Calu3 (cell line): Measurements from ENCODE around the gene ZSCAN23. TPM values are rescaled to one million over a fixed set of nuclear protein-coding genes. Genes with fewer than 3 reads are reported as not detected.

ENCODE experiments used
- BruUV-seq: library from RNA; stranded (reverse); fragments of 400-500 nt; replicated peaks from 2 replicates; lab custom pipeline; 2021; lab: Mats Ljungman, UMichigan
- CTCF ChIA-PET: fragments of 300-600 bp; sonication (Branson Sonifier 250); formaldehyde crosslinking; loops from one replicate; lab custom pipeline; 2022; ENCODE audit warnings: antibody characterized with exemption; lab: Charles Lee
- DNase-seq: peaks from one replicate; pipeline ENCODE4 v3.0.0; 2022
- H3K27ac Mint-ChIP-seq: one replicate; pipeline ENCODE4 v1.8.0; 2022; ENCODE audit warnings: mixed read lengths; ENCODE audit not compliant: unreplicated experiment
- H3K27me3 Mint-ChIP-seq: one replicate; pipeline ENCODE4 v1.8.0; 2022; ENCODE audit warnings: mixed read lengths; ENCODE audit not compliant: unreplicated experiment
- H3K36me3 Mint-ChIP-seq: one replicate; pipeline ENCODE4 v1.8.0; 2022; ENCODE audit warnings: mild to moderate bottlenecking, moderate library complexity, mixed read lengths; ENCODE audit not compliant: insufficient read depth, unreplicated experiment
- H3K4me1 Mint-ChIP-seq: one replicate; pipeline ENCODE4 v1.8.0; 2022; ENCODE audit warnings: mild to moderate bottlenecking, low read depth, mixed read lengths; ENCODE audit not compliant: unreplicated experiment
- H3K4me3 Mint-ChIP-seq: one replicate; pipeline ENCODE4 v1.8.0; 2022; ENCODE audit warnings: mild to moderate bottlenecking, low read depth, moderate library complexity, mixed read lengths; ENCODE audit not compliant: unreplicated experiment
- H3K9me3 Mint-ChIP-seq: one replicate; pipeline ENCODE4 v1.8.0; 2022; ENCODE audit warnings: low read depth, mixed read lengths; ENCODE audit not compliant: unreplicated experiment
- intact Hi-C: fragments of 100-400 bp; cut with micrococcal nuclease; formaldehyde crosslinking; loops from one replicate; pipeline ENCODE4 v1.10.0; 2022; ENCODE audit not compliant: unreplicated experiment
- total RNA-seq: library from RNA; stranded (reverse); gene quantifications from 2 replicates; pipeline ENCODE4 v1.2.3, GENCODE V29; 2022
- TF ChIP-seq, protein P1 (sequence below): fragments of 200-600 bp; IDR thresholded peaks from one replicate; pipeline ENCODE4 v1.8.0; 2022; ENCODE audit warnings: antibody characterized with exemption; ENCODE audit not compliant: unreplicated experiment

Gene ZSCAN23
- total RNA-seq, 1 experiment from 2014 or later: 1.8 TPM

DNA sequence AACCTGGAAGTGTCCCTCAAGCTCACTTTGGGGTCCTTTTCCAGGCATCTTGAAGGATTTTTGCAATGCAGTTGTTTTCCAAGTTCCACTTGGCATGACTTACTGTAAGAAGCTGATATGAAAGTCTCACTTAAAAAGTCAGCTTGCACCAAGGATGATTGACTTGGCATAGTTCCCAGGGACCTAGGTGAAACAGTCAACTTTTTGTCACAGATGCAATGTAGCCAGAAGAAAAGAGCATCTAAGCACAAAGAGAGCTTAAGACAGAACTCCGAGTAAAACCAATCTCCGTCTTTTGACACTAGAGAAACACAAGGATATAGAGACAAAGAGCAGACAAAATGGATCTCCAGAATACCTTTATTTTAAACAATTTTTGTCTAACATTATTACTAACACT is 41.1 kb downstream of the ZSCAN23 start:
- BruUV-seq: no TSS peak
- H3K9me3 Mint-ChIP-seq: no peaks in the 10 kb centered on the region
- H3K27me3 Mint-ChIP-seq: no peaks in the 10 kb centered on the region
- peaks cover 11% of the 10 kb centered on the region for H3K4me1 Mint-ChIP-seq
- H3K36me3 Mint-ChIP-seq: peaks cover 11% of the 10 kb centered on the region
- intact Hi-C loops: no loop called here
- DNase-seq: no peak
- TF ChIP-seq, protein P1, sequence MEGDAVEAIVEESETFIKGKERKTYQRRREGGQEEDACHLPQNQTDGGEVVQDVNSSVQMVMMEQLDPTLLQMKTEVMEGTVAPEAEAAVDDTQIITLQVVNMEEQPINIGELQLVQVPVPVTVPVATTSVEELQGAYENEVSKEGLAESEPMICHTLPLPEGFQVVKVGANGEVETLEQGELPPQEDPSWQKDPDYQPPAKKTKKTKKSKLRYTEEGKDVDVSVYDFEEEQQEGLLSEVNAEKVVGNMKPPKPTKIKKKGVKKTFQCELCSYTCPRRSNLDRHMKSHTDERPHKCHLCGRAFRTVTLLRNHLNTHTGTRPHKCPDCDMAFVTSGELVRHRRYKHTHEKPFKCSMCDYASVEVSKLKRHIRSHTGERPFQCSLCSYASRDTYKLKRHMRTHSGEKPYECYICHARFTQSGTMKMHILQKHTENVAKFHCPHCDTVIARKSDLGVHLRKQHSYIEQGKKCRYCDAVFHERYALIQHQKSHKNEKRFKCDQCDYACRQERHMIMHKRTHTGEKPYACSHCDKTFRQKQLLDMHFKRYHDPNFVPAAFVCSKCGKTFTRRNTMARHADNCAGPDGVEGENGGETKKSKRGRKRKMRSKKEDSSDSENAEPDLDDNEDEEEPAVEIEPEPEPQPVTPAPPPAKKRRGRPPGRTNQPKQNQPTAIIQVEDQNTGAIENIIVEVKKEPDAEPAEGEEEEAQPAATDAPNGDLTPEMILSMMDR: no peak
- CTCF ChIA-PET: no interaction called here
- no peak overlapping the region for H3K4me3 Mint-ChIP-seq
- no peak overlapping the region for H3K27ac Mint-ChIP-seq

DNA sequence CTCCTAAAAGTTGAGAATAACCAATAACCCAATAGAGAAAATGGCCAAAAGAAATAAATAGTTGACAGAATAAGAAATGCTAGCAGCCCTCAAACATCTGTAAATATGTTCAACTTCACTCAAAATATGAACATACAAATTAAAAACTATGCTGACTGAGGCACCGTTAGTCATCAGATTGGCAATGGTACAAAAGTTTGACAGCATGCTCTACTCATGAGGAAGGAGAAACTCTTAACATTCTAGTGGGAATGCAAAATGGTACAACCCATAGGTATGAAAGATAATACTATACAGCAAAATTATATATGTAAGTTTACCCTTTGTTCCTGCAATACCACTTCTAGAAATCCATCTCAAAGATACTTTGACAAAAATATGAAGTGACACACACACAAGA is 42.1 kb downstream of the ZSCAN23 start:
- no peak for DNase-seq

DNA sequence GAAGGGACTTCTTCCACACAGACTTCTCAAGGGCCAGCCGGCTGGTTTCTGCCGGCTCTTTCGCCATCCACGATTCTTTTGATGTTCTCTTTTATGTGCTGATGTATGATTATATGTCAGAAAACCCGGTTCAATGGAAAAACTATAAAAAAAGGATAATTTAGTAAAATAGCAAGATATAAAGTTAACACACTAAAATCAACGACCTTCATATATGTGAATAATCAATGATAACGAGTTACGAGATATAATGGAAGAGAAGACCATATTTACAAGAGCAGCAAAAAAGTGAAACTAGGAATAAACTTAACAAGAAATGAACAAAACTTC is 43.2 kb downstream of the ZSCAN23 start:
- no TSS peak for BruUV-seq

More for the DNA sequence above, 42.1 kb downstream of the ZSCAN23 start:
- no peaks in the 10 kb centered on the region for H3K9me3 Mint-ChIP-seq
- BruUV-seq: no TSS peak
- H3K27ac Mint-ChIP-seq: no peak overlapping the region
- TF ChIP-seq, protein P1: no peak
- no peaks in the 10 kb centered on the region for H3K27me3 Mint-ChIP-seq
- H3K4me3 Mint-ChIP-seq: no peak overlapping the region
- peaks cover 11% of the 10 kb centered on the region for H3K36me3 Mint-ChIP-seq
- peaks cover 21% of the 10 kb centered on the region for H3K4me1 Mint-ChIP-seq
- intact Hi-C loops: no loop called here
- CTCF ChIA-PET: no interaction called here

DNA sequence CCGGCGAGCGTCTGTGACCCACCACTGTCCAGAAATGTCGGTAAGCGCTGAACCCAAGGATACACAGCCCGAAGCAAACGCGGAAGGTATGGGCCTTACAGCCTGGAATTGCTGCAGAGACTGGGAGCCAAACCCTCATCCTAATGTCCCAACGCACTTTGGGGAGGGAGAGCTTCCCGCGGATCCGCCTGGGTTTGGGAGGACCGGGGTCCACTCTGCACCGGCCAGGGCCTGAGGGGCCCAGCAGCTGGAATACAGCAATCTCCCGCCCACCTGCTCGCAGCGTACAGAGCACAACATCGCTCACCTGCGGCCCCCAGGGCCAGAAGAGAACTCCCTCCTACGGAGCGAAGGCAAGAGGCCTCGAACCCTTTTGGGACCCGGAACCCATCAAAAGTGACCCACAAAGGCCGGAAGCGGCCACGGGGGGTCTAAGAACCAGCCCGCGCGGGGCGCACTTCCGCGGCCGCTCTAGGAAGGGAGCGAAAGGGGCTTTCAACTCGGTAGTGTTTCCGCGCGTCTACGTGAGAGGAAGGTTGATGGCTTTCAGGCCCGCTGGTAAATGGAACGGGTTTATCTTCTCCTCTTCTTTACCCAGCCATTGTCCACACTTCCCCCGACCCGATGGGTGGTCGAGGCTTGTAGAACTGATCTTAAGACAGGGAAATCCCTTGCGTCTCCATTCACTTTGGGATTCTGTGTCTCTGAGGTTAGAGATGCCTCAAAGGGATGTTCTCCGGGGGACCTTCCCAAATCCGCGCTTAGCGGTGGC is 43.8 kb downstream of the ZSCAN23 start, which contains the start of gene ZSCAN12:
Gene ZSCAN12 (minus strand): TSS at position 398 of the 772 bp plus-strand sequence. CDS start 1,342 bp downstream, outside the sequence.
- Mint-ChIP-seq H3K27me3 (no peaks in the 10 kb centered on the region), H3K36me3 (peaks cover 18% of the 10 kb centered on the region), H3K9me3 (no peaks in the 10 kb centered on the region), H3K4me1 (peaks cover 23% of the 10 kb centered on the region), H3K27ac (peak within 1 kb of the TSS; percentile 25), H3K4me3 (peak within 1 kb of the TSS; percentile 73)
- BruUV-seq: no TSS peak
- CTCF ChIA-PET: interaction anchor here (1.7 kb wide), 1 partner anchor 16 kb away, joined by 7 read pairs; no protein-coding TSS in a partner anchor
- TF ChIP-seq, protein P1: no peak
- intact Hi-C loops: loop anchor here (5.0 kb wide), 1 partner anchor 188 kb away; a partner anchor contains a TSS
- DNase-seq: peak; percentile 64

More for the DNA sequence above, 43.2 kb downstream of the ZSCAN23 start:
- H3K4me1 Mint-ChIP-seq: peaks cover 23% of the 10 kb centered on the region
- H3K27ac Mint-ChIP-seq: peak overlapping the region; percentile 25
- H3K36me3 Mint-ChIP-seq: peaks cover 14% of the 10 kb centered on the region
- no peaks in the 10 kb centered on the region for H3K9me3 Mint-ChIP-seq
- TF ChIP-seq, protein P1: no peak
- H3K4me3 Mint-ChIP-seq: peak overlapping the region; percentile 73
- CTCF ChIA-PET: no interaction called here
- DNase-seq: no peak
- intact Hi-C loops: no loop called here
- no peaks in the 10 kb centered on the region for H3K27me3 Mint-ChIP-seq
